Body of pancreas (tissue), 4 donors: Measurements from ENCODE around the gene RSF1.

ENCODE experiments used
- POLR2A ChIP-seq, 3 donors: fragments of 450-650 bp; IDR thresholded peaks; one replicate each; pipeline ENCODE4 v1.6.1; 2016; ENCODE audit warnings: antibody characterized with exemption in 3 of 3, mild to moderate bottlenecking in 2 of 3
- TF ChIP-seq, protein P1 (sequence below), 7 experiments: fragments of 450-650 bp in 4 of 7; fragments of 200-600 bp in 3 of 7; sonication (generic) in 3 of 7; IDR thresholded peaks; one replicate each; pipeline ENCODE4 v1.5.1; 2016 to 2019; ENCODE audit warnings: antibody characterized with exemption in 7 of 7

- TF ChIP-seq, protein P1, sequence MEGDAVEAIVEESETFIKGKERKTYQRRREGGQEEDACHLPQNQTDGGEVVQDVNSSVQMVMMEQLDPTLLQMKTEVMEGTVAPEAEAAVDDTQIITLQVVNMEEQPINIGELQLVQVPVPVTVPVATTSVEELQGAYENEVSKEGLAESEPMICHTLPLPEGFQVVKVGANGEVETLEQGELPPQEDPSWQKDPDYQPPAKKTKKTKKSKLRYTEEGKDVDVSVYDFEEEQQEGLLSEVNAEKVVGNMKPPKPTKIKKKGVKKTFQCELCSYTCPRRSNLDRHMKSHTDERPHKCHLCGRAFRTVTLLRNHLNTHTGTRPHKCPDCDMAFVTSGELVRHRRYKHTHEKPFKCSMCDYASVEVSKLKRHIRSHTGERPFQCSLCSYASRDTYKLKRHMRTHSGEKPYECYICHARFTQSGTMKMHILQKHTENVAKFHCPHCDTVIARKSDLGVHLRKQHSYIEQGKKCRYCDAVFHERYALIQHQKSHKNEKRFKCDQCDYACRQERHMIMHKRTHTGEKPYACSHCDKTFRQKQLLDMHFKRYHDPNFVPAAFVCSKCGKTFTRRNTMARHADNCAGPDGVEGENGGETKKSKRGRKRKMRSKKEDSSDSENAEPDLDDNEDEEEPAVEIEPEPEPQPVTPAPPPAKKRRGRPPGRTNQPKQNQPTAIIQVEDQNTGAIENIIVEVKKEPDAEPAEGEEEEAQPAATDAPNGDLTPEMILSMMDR (IDR thresholded peaks at IDR 0.05), result no peak
- TF ChIP-seq POLR2A (IDR thresholded peaks at IDR 0.05), result no peak
Measured at GRCh38 chr11:77654770-77655434, 165.6 kb downstream of the RSF1 start.
